Mesendoderm (in vitro differentiated cells): ENCODE measurements around the gene DLX6.

Source experiments
- DNase-seq: peaks from one replicate; pipeline ENCODE4 v3.0.0; 2013
- H2AK5ac ChIP-seq: 2 replicates; pipeline ENCODE4 v1.6.1; 2013; ENCODE audit warnings: low read length, inconsistent platforms
- H2BK120ac ChIP-seq: 2 replicates; pipeline ENCODE4 v1.6.1; 2013; ENCODE audit warnings: low read depth, mild to moderate bottlenecking, low read length, moderate library complexity, mixed read lengths
- H2BK15ac ChIP-seq: replicated peaks from 2 replicates; pipeline ENCODE4 v1.6.1; 2013; ENCODE audit warnings: low read depth, mild to moderate bottlenecking, moderate library complexity
- H2BK5ac ChIP-seq: 2 replicates; pipeline ENCODE4 v1.6.1; 2013; ENCODE audit warnings: low read length, inconsistent platforms
- H3K18ac ChIP-seq: 2 replicates; pipeline ENCODE4 v1.6.1; 2013; ENCODE audit warnings: mild to moderate bottlenecking, low read length, mixed read lengths
- H3K23ac ChIP-seq: one replicate; pipeline ENCODE4 v1.6.1; 2013; ENCODE audit warnings: low read length
- H3K27ac ChIP-seq: 2 replicates; pipeline ENCODE4 v1.5.1; 2013; ENCODE audit warnings: low read depth, mild to moderate bottlenecking, inconsistent platforms, low read length, moderate library complexity
- H3K27me3 ChIP-seq: 2 replicates; pipeline ENCODE4 v1.6.1; 2013; ENCODE audit warnings: low read length, control low read depth, mild to moderate bottlenecking, inconsistent platforms; ENCODE audit not compliant: insufficient read depth, poor library complexity
- H3K36me3 ChIP-seq: 2 replicates; pipeline ENCODE4 v1.6.1; 2013; ENCODE audit warnings: low read length, inconsistent platforms; ENCODE audit not compliant: control insufficient read depth, insufficient read depth
- H3K4ac ChIP-seq: one replicate; pipeline ENCODE4 v1.6.1; 2013; ENCODE audit warnings: low read depth, mild to moderate bottlenecking, low read length, moderate library complexity
- H3K4me1 ChIP-seq: 2 replicates; pipeline ENCODE4 v1.6.1; 2013; ENCODE audit warnings: low read depth, low read length, inconsistent platforms; ENCODE audit not compliant: control insufficient read depth
- H3K4me2 ChIP-seq: 2 replicates; pipeline ENCODE4 v1.6.1; 2013; ENCODE audit warnings: low read length
- H3K4me3 ChIP-seq: 2 replicates; pipeline ENCODE4 v1.5.1; 2013; ENCODE audit warnings: mild to moderate bottlenecking, low read length
- H3K56ac ChIP-seq: one replicate; pipeline ENCODE4 v1.6.1; 2013; ENCODE audit warnings: low read length
- H3K79me1 ChIP-seq: 2 replicates; pipeline ENCODE4 v1.6.1; 2013; ENCODE audit warnings: low read length, inconsistent platforms
- H3K79me2 ChIP-seq: 2 replicates; pipeline ENCODE4 v1.6.1; 2013; ENCODE audit warnings: mild to moderate bottlenecking, low read length; ENCODE audit not compliant: control insufficient read depth, insufficient read depth
- H3K9ac ChIP-seq: 2 replicates; pipeline ENCODE4 v1.6.1; 2013; ENCODE audit warnings: low read length, inconsistent platforms
- H4K5ac ChIP-seq: one replicate; pipeline ENCODE4 v1.6.1; 2013; ENCODE audit warnings: low read length
- H4K8ac ChIP-seq: one replicate; pipeline ENCODE4 v1.6.1; 2013; ENCODE audit warnings: low read depth, mild to moderate bottlenecking, control low read depth, low read length, moderate library complexity
- WGBS: extraction: QIAGEN DNeasy Blood & Tissue Kit; methylation state at CpG from one replicate; pipeline ENCODE4 v1.1.7; 2013; ENCODE audit warnings: low lambda C conversion rate, missing lambda C conversion rate; ENCODE audit not compliant: insufficient coverage; ENCODE audit errors: extremely low coverage; 5-methylcytosine and 5-hydroxymethylcytosine counted together

Gene DLX6

GRCh38 chr7:96973986-96974385, 31.4 kb upstream of the DLX6 start:
- Histone ChIP-seq H4K8ac (no peak overlapping the region), H2BK120ac (no peak overlapping the region), H3K4me3 (no peak overlapping the region), H2AK5ac (no peak overlapping the region), H4K5ac (no peak overlapping the region), H3K27ac (no peak overlapping the region), H2BK5ac (no peak overlapping the region), H3K36me3 (no peaks in the 10 kb centered on the region), H3K27me3 (no peaks in the 10 kb centered on the region), H3K79me2 (no peaks in the 10 kb centered on the region), H3K23ac (no peak overlapping the region), H3K9ac (no peak overlapping the region), H3K56ac (no peak overlapping the region), H3K4me1 (no peaks in the 10 kb centered on the region), H2BK15ac (no peak overlapping the region), H3K4me2 (no peak overlapping the region), H3K79me1 (no peaks in the 10 kb centered on the region), H3K4ac (no peak overlapping the region), H3K18ac (no peak overlapping the region)
- DNase-seq: peak; percentile 18
- no CpG with 5 or more reads among the region's 2 CpGs for WGBS

- no peak overlapping the region for H3K56ac ChIP-seq
- no peak overlapping the region for H3K27ac ChIP-seq
- H3K79me1 ChIP-seq: no peaks in the 10 kb centered on the region
- H4K8ac ChIP-seq: no peak overlapping the region
- H2BK15ac ChIP-seq: no peak overlapping the region
- no peaks in the 10 kb centered on the region for H3K4me1 ChIP-seq
- no peak overlapping the region for H4K5ac ChIP-seq
- H2AK5ac ChIP-seq: no peak overlapping the region
- H2BK5ac ChIP-seq: no peak overlapping the region
- H3K36me3 ChIP-seq: no peaks in the 10 kb centered on the region
- WGBS: no CpG with 5 or more reads among the region's 2 CpGs
- no peak overlapping the region for H3K23ac ChIP-seq
- no peak overlapping the region for H3K4ac ChIP-seq
- H3K4me2 ChIP-seq: no peak overlapping the region
- no peak for DNase-seq
- no peaks in the 10 kb centered on the region for H3K79me2 ChIP-seq
- no peak overlapping the region for H2BK120ac ChIP-seq
- no peak overlapping the region for H3K9ac ChIP-seq
- H3K4me3 ChIP-seq: no peak overlapping the region
- no peaks in the 10 kb centered on the region for H3K27me3 ChIP-seq
- H3K18ac ChIP-seq: no peak overlapping the region
These were observed 29.2 kb upstream of the DLX6 start for GRCh38 chr7:96976106-96976505.

- Histone ChIP-seq H2AK5ac (no peak overlapping the region), H3K4me3 (no peak overlapping the region), H4K8ac (no peak overlapping the region), H3K79me2 (no peaks in the 10 kb centered on the region), H3K56ac (no peak overlapping the region), H4K5ac (no peak overlapping the region), H3K4me2 (no peak overlapping the region), H2BK5ac (no peak overlapping the region), H2BK15ac (no peak overlapping the region), H3K4ac (no peak overlapping the region), H3K27me3 (no peaks in the 10 kb centered on the region), H3K27ac (no peak overlapping the region), H3K23ac (no peak overlapping the region), H3K9ac (no peak overlapping the region), H3K36me3 (no peaks in the 10 kb centered on the region), H3K79me1 (no peaks in the 10 kb centered on the region), H2BK120ac (no peak overlapping the region), H3K4me1 (no peaks in the 10 kb centered on the region), H3K18ac (no peak overlapping the region)
- no peak for DNase-seq
These were observed 27.9 kb upstream of the DLX6 start for GRCh38 chr7:96977445-96977844.

GRCh38 chr7:96979551-96980276, 25.6 kb upstream of the DLX6 start:
- H3K23ac ChIP-seq: no peak overlapping the region
- H2BK5ac ChIP-seq: no peak overlapping the region
- no CpG with 5 or more reads among the region's 2 CpGs for WGBS
- H3K27ac ChIP-seq: no peak overlapping the region
- no peak for DNase-seq
- H3K79me1 ChIP-seq: no peaks in the 10 kb centered on the region
- no peak overlapping the region for H3K56ac ChIP-seq
- no peak overlapping the region for H4K5ac ChIP-seq
- no peak overlapping the region for H3K18ac ChIP-seq
- H3K27me3 ChIP-seq: no peaks in the 10 kb centered on the region
- H2BK15ac ChIP-seq: no peak overlapping the region
- H3K4ac ChIP-seq: no peak overlapping the region
- no peak overlapping the region for H4K8ac ChIP-seq
- H2AK5ac ChIP-seq: no peak overlapping the region
- H2BK120ac ChIP-seq: no peak overlapping the region
- no peaks in the 10 kb centered on the region for H3K79me2 ChIP-seq
- H3K36me3 ChIP-seq: no peaks in the 10 kb centered on the region
- no peaks in the 10 kb centered on the region for H3K4me1 ChIP-seq
- H3K9ac ChIP-seq: no peak overlapping the region
- no peak overlapping the region for H3K4me3 ChIP-seq
- H3K4me2 ChIP-seq: no peak overlapping the region

GRCh38 chr7:96982586-96982985, 22.8 kb upstream of the DLX6 start:
- Histone ChIP-seq H3K18ac (no peak overlapping the region), H3K4me3 (no peak overlapping the region), H2AK5ac (no peak overlapping the region), H3K27me3 (peaks cover 2% of the 10 kb centered on the region), H3K4me2 (no peak overlapping the region), H3K79me1 (no peaks in the 10 kb centered on the region), H3K27ac (no peak overlapping the region), H2BK120ac (no peak overlapping the region), H3K4me1 (no peaks in the 10 kb centered on the region), H3K9ac (no peak overlapping the region), H3K56ac (no peak overlapping the region), H4K5ac (no peak overlapping the region), H4K8ac (no peak overlapping the region), H3K4ac (no peak overlapping the region), H2BK5ac (no peak overlapping the region), H3K79me2 (no peaks in the 10 kb centered on the region), H3K36me3 (no peaks in the 10 kb centered on the region), H2BK15ac (no peak overlapping the region), H3K23ac (no peak overlapping the region)
- WGBS: no CpG with 5 or more reads among the region's 1 CpG
- DNase-seq: peak; percentile 32

- H3K79me2 ChIP-seq: no peaks in the 10 kb centered on the region
- H3K4me2 ChIP-seq: no peak overlapping the region
- H3K4me3 ChIP-seq: no peak overlapping the region
- H3K27ac ChIP-seq: no peak overlapping the region
- H3K27me3 ChIP-seq: peaks cover 22% of the 10 kb centered on the region
- H4K8ac ChIP-seq: no peak overlapping the region
- H3K18ac ChIP-seq: no peak overlapping the region
- H2BK5ac ChIP-seq: no peak overlapping the region
- no peaks in the 10 kb centered on the region for H3K36me3 ChIP-seq
- no peak overlapping the region for H3K56ac ChIP-seq
- no peaks in the 10 kb centered on the region for H3K79me1 ChIP-seq
- H2BK120ac ChIP-seq: no peak overlapping the region
- WGBS: no CpG with 5 or more reads among the region's 1 CpG
- no peak overlapping the region for H3K4ac ChIP-seq
- no peak overlapping the region for H4K5ac ChIP-seq
- no peak for DNase-seq
- peaks cover 2% of the 10 kb centered on the region for H3K4me1 ChIP-seq
- H3K23ac ChIP-seq: no peak overlapping the region
- no peak overlapping the region for H3K9ac ChIP-seq
- no peak overlapping the region for H2AK5ac ChIP-seq
- no peak overlapping the region for H2BK15ac ChIP-seq
These were observed 19.4 kb upstream of the DLX6 start for GRCh38 chr7:96985992-96986391.
